ENCODE measurements around the gene CC2D2A.

The CC2D2A gene

DNA sequence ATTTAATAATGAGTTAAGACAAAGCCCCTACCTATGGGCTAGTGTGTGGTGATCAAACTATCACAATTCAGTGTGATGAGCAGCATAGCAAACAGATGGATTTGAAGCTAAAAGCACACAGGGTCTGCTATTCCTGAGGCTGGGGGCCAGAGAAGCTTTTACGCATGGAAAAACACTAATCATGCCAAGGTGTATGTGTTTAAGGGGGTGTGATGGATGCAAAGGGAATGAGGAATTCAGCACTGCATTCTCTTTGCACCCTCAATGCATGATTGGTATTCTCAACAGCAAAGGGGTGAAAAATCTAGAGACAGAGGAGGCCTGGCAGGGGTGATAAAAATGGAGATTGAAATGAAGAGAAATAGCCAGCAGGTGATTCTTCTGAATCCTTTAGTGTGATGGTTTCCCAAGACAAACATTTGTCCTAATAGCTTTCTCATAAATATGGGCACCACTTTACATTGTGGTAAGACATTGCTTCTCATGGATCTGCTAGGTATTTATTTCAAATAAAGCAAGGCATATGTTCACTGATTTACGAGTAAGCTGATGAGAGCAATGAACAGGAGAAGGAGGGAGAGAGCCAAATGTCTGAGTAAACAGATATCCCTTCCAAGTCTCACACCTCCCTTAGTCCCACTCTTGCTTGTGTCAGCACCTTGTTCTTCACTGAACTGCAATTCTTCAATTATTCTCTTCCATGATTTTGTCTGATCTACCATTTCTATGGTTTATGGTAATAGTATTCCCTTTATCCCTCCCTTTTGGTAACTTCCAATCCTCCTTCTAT lies 26.1 kb upstream of the CC2D2A start:
- no peak for ATAC-seq
- TF ChIP-seq ZFP30 (CRISPR knock-in tag; IDR thresholded peaks at IDR 0.05) (no peak), TSHZ2 (CRISPR knock-in tag; IDR thresholded peaks at IDR 0.05) (no peak), BACH2 (CRISPR knock-in tag; IDR thresholded peaks at IDR 0.05; ENCODE audit: borderline replicate concordance) (no peak), RARB (CRISPR knock-in tag; IDR thresholded peaks at IDR 0.05) (no peak), CSDC2 (CRISPR knock-in tag; IDR thresholded peaks at IDR 0.05) (no peak), ISL1 (CRISPR knock-in tag; IDR thresholded peaks at IDR 0.05) (no peak), PPARA (CRISPR knock-in tag; IDR thresholded peaks at IDR 0.05; ENCODE audit: borderline replicate concordance) (no peak), CREB5 (CRISPR knock-in tag; IDR thresholded peaks at IDR 0.05; ENCODE audit: low read depth) (no peak), ZC3H10 (CRISPR knock-in tag; IDR thresholded peaks at IDR 0.05) (no peak), OSR1 (CRISPR knock-in tag; IDR thresholded peaks at IDR 0.05) (no peak), ZNF70 (CRISPR knock-in tag; IDR thresholded peaks at IDR 0.05) (no peak), ARNTL (CRISPR knock-in tag; IDR thresholded peaks at IDR 0.05; ENCODE audit: borderline replicate concordance, low read depth) (no peak), SNAI2 (CRISPR knock-in tag; IDR thresholded peaks at IDR 0.05) (no peak)

DNA sequence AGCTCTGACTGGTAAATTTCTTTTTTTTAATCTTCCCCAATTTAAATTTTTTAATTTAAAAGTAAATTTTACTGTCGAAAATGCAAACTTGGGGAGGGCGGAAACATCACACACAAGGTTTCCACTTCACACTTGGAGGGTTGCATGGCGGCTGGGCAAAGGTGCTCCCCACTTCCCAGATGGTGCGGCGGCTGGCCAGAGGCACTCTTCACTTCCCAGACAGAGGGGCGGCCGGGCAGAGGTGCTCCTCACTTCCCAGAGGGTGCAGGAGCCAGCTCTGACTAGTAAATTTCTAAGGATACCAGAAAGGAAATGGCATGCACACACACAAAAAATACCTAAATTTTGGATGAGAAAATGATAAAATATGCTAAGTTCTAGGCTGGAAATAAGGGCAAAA lies 25.4 kb upstream of the CC2D2A start:
- no peak for TF ChIP-seq ZFP30 (CRISPR knock-in tag; IDR thresholded peaks at IDR 0.05)
- no peak for TF ChIP-seq ARNTL (CRISPR knock-in tag; IDR thresholded peaks at IDR 0.05; ENCODE audit: borderline replicate concordance, low read depth)
- TF ChIP-seq, protein P1, sequence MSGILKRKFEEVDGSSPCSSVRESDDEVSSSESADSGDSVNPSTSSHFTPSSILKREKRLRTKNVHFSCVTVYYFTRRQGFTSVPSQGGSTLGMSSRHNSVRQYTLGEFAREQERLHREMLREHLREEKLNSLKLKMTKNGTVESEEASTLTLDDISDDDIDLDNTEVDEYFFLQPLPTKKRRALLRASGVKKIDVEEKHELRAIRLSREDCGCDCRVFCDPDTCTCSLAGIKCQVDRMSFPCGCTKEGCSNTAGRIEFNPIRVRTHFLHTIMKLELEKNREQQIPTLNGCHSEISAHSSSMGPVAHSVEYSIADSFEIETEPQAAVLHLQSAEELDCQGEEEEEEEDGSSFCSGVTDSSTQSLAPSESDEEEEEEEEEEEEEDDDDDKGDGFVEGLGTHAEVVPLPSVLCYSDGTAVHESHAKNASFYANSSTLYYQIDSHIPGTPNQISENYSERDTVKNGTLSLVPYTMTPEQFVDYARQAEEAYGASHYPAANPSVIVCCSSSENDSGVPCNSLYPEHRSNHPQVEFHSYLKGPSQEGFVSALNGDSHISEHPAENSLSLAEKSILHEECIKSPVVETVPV (CRISPR knock-in tag; IDR thresholded peaks at IDR 0.05), result no peak
- TF ChIP-seq PATZ1 (CRISPR knock-in tag; IDR thresholded peaks at IDR 0.05; ENCODE audit: borderline replicate concordance), result no peak
- TF ChIP-seq RARB (CRISPR knock-in tag; IDR thresholded peaks at IDR 0.05), result no peak
- TF ChIP-seq TCF4 (CRISPR knock-in tag; IDR thresholded peaks at IDR 0.05; ENCODE audit: borderline replicate concordance), result no peak
- no peak for TF ChIP-seq OSR1 (CRISPR knock-in tag; IDR thresholded peaks at IDR 0.05)
- TF ChIP-seq ZFP3 (CRISPR knock-in tag; IDR thresholded peaks at IDR 0.05), result no peak
- TF ChIP-seq TSHZ2 (CRISPR knock-in tag; IDR thresholded peaks at IDR 0.05), result no peak
- no peak for TF ChIP-seq CREB5 (CRISPR knock-in tag; IDR thresholded peaks at IDR 0.05; ENCODE audit: low read depth)
- TF ChIP-seq ISL1 (CRISPR knock-in tag; IDR thresholded peaks at IDR 0.05), result no peak
- no peak for TF ChIP-seq BACH2 (CRISPR knock-in tag; IDR thresholded peaks at IDR 0.05; ENCODE audit: borderline replicate concordance)
- TF ChIP-seq GLIS3 (CRISPR knock-in tag; IDR thresholded peaks at IDR 0.05), result no peak
- TF ChIP-seq CSDC2 (CRISPR knock-in tag; IDR thresholded peaks at IDR 0.05), result no peak
- TF ChIP-seq SNAI2 (CRISPR knock-in tag; IDR thresholded peaks at IDR 0.05), result no peak
- TF ChIP-seq ZC3H10 (CRISPR knock-in tag; IDR thresholded peaks at IDR 0.05), result no peak
- ATAC-seq, result no peak

Data from SK-N-SH treated with all-trans-retinoic acid at 6 μM for 48 hours (cell line).